Measurements from ENCODE around the gene YTHDF2. TPM values are rescaled to one million over a fixed set of nuclear protein-coding genes. Genes with fewer than 3 reads are reported as not detected.

The YTHDF2 gene
- total and polyA plus RNA-seq, 9 of the 15 experiments (the other 6 are each of a cell fraction or from before 2014, with no cell fraction given), result 41.0 to 111 (median 83.3) TPM

- no peak for TF ChIP-seq ZNF395 (CRISPR knock-in tag; IDR thresholded peaks at IDR 0.05)
- TF ChIP-seq FOS (IDR thresholded peaks at IDR 0.05; ENCODE audit: extremely low read depth, insufficient read length), result no peak
- TF ChIP-seq ZNF23 (CRISPR knock-in tag; IDR thresholded peaks at IDR 0.05), result no peak
- no peak for TF ChIP-seq MYC (IDR thresholded peaks at IDR 0.05; ENCODE audit: low read depth, low read length)
- no peak for TF ChIP-seq MYC (CRISPR knock-in tag; IDR thresholded peaks at IDR 0.05; ENCODE audit: borderline replicate concordance, low read depth)
- TF ChIP-seq ZNF121 (CRISPR knock-in tag; conservative IDR thresholded peaks at IDR 0.05), result no peak
- TF ChIP-seq HSF4 (CRISPR knock-in tag; IDR thresholded peaks at IDR 0.05; ENCODE audit: borderline replicate concordance), result no peak
- TF ChIP-seq THRAP3 (IDR thresholded peaks at IDR 0.05; ENCODE audit: borderline replicate concordance), result no peak
These were observed 66.3 kb downstream of the YTHDF2 start (continued) for GRCh38 chr1:28803051-28803450.

- 6% methylated on average over 3 of the region's 3 CpGs for WGBS (ENCODE audit: insufficient coverage, low coverage, missing lambda C conversion rate)
- CTCF ChIA-PET (ENCODE audit: low intra/inter-chr PET ratio), result no interaction called here
- Histone ChIP-seq H3K9me1 (ENCODE audit: control insufficient read depth, insufficient read depth, low read length) (no peaks in the 10 kb centered on the region), H3K79me2 (ENCODE audit: control insufficient read depth, insufficient read depth, low read length) (no peaks in the 10 kb centered on the region), H3K9ac (ENCODE audit: insufficient read depth in 1 of 2, low read depth in 2 of 2, low read length in 2 of 2) (no peak overlapping the region), H4K20me1 (replicated peaks; ENCODE audit: control insufficient read depth, insufficient read depth, low read length) (no peaks in the 10 kb centered on the region; the same call in 1 of the 2 replicates), H3K36me3 (ENCODE audit: control insufficient read depth, insufficient read depth, low read length) (no peaks in the 10 kb centered on the region), H3K4me1 (replicated peaks in 1 of 2; ENCODE audit: control insufficient read depth in 2 of 2, insufficient read depth in 2 of 2, low read length in 2 of 2) (no peaks in the 10 kb centered on the region; a peak in 1 of 5 replicates), H3K4me3 (no peak overlapping the region), H3K27me3 (ENCODE audit: control insufficient read depth in 2 of 2, insufficient read depth in 2 of 2, low read length in 2 of 2) (peaks cover 12 to 37% of the 10 kb centered on the region in 2 experiments; a peak in 4 of 5 replicates), H3K4me2 (ENCODE audit: insufficient read depth, low read length) (no peak overlapping the region), H2AFZ (ENCODE audit: low read depth, low read length) (no peak overlapping the region), H3K9me3 (replicated peaks; ENCODE audit: control insufficient read depth, insufficient read depth, low read depth, low read length) (no peaks in the 10 kb centered on the region; the same call in 1 of the 2 replicates), H3K27ac (ENCODE audit: extremely low read depth, low read depth, low read length) (no peak overlapping the region)
- intact Hi-C loops (cut with micrococcal nuclease) (no loop called here), in situ Hi-C loops (cut with MboI) (no loop called here)
- no peak for ATAC-seq
- DNase-seq (ENCODE audit: extremely low read depth in 1 of 4, low spot score in 3 of 4), result no peak
- POLR2A ChIA-PET, result interaction anchor here (0.6 to 1.3 kb wide), 4 partner anchors 10 to 222 kb away, joined by 3 to 4 read pairs (median 3); no protein-coding TSS in a partner anchor
- FAIRE-seq, result no peak
- BruUV-seq (replicated peaks), result no TSS peak
- TF ChIP-seq ZNF561 (CRISPR knock-in tag; conservative IDR thresholded peaks at IDR 0.05), result no peak
- peak; percentile 54 for TF ChIP-seq BCOR (IDR thresholded peaks at IDR 0.05)
- no peak for TF ChIP-seq SRSF3 (IDR thresholded peaks at IDR 0.05; ENCODE audit: insufficient read depth, low read length)
- TF ChIP-seq ZNF274 (IDR thresholded peaks at IDR 0.05; ENCODE audit: borderline replicate concordance, low read depth, low read length), result no peak
- TF ChIP-seq SAP30 (IDR thresholded peaks at IDR 0.05; ENCODE audit: borderline replicate concordance, insufficient read depth, low read depth, low read length, poor library complexity, severe bottlenecking), result no peak
- peak; percentile 91 for TF ChIP-seq RBM25 (IDR thresholded peaks at IDR 0.05; ENCODE audit: low read depth, low read length, severe bottlenecking)
- no peak for TF ChIP-seq BRF1 (IDR thresholded peaks at IDR 0.05; ENCODE audit: borderline replicate concordance, extremely low read depth, insufficient read length)
- TF ChIP-seq UBTF (IDR thresholded peaks at IDR 0.05; ENCODE audit: borderline replicate concordance in 1 of 2, low read depth in 2 of 2, low read length in 2 of 2), result no peak
- peak; percentile 42; the same call in 1 of the 2 replicates for TF ChIP-seq USF1 (CRISPR knock-in tag; IDR thresholded peaks at IDR 0.05)
These were observed 66.9 kb downstream of the YTHDF2 start for GRCh38 chr1:28803662-28804061.
